Dermis microvascular lymphatic vessel endothelial cell (primary cell): ENCODE results near the gene MARK1. TPM values are rescaled to one million over a fixed set of nuclear protein-coding genes. Genes with fewer than 3 reads are reported as not detected.
"Not testable (repeated sequence)": the region's sequence is repeated elsewhere in the genome, so short reads cannot be mapped to it uniquely, and the experiment has no call there.

ENCODE experiments used
- DNase-seq, 2 donors: peaks; one replicate each; pipeline versions ENCODE4 v3.0.0 to v3.0.0-alpha.2; 2010; ENCODE audit warnings: low read depth in 2 of 2
- total RNA-seq: library from RNA; depleted of rRNA; stranded (reverse); fragments of >200 nt; gene quantifications from 2 replicates; pipeline ENCODE4 v1.2.1, GENCODE V29; 2014

Gene MARK1
- total RNA-seq, 1 donor from 2014 or later: 1.4 TPM

DNA sequence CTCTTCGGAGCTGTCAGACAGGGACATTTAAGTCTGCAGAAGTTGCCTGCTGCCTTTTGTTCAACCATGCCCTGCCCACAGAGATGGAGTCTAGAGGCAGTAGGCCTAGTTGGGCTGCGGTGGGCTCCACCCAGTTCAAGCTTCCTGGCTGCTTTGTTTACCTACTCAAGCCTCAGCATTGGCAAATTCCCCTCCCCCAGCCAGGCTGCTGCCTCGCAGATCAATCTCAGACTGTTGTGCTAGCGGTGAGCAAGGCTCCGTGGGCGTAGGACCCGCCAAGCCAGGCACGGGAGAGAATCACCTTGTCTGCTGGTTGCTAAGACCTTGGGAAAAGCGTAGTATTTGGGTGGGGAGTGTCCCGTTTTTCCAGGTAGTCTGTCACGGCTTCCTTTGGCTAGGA lies 83.2 kb downstream of the MARK1 start:
- DNase-seq: not testable (repeated sequence)

DNA sequence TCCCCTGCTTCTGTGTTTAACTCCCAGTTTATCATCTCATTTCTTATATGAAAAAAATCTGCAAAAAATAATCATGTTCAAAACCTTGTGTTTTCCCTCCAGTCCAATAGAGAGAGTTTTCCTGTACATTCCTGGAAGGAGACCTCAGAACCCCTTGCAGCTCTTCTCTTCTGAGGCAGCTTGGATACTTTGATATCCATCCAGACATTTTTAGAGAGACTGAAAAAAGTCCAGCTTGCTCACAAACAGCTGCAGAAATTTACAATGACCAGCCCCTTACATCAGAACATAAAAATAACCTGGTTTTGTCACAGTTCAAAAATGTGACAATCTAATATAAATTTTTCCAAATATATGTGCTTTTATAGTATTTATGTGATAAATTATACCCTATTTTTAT lies 88.9 kb downstream of the MARK1 start:
- no peak for DNase-seq

DNA sequence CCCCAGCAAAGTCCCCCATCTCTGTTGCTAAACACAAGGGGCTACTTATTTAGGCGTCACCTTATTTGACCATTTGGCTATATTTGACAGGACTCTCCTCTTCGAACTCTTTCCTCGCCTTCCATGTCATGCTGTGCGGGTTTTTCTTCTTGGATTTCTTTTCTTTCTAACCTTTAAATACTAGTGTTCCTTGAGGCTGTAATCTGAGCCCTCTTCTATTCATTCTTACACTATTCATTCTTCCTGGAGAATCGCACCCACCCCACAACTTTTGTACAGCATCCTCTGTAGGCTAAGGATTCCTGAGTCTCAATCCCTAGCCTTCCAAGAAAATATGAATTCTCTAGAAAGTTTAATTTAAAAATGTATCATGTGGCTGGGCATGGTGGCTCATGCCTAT lies 100.5 kb downstream of the MARK1 start:
- no peak for DNase-seq

DNA sequence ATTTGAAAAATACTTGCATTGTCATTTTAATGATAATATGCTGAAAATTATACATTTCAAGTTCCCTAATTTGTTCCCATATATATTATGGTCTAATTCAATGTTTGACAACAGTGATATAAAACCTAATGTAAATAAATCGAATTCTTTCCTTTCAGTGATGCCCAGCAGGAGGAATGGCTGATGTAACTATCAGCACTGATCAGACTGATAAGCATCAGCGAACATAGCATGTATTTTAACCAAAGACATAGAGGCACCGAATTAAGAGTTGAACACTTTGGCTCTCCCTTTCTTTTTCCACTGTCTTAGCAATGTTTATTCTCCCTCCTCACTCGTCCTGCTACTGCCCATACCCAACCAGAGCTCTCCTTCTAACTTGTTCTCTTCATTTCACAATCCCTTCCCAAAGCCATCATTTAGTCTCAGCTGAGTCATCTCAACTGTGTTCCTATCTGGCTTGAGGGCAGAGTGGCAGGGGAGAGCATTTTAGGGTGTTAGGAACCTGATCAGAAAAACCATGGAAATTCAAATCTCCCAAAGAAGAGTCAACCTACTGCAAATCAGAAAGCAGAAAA lies 103.4 kb downstream of the MARK1 start:
- no peak for DNase-seq

DNA sequence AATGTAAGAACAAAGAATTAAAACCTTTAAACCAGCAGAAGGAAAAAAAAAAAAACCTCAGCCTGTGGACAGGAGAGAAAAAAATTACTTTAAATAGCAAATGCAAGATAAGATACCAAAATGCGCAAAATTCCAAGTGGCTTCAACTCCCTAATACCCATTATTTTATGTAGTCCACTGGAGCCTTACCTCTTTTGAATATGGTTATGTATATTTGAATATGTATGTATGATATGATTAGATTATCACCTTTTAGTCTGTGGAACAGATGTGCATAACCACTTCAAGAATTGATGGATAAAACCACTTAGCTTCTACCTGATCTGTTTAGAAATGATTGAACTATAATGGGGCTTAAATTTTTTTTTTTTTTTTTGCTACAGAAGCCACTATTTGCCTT lies 109.8 kb downstream of the MARK1 start:
- DNase-seq: no peak

DNA sequence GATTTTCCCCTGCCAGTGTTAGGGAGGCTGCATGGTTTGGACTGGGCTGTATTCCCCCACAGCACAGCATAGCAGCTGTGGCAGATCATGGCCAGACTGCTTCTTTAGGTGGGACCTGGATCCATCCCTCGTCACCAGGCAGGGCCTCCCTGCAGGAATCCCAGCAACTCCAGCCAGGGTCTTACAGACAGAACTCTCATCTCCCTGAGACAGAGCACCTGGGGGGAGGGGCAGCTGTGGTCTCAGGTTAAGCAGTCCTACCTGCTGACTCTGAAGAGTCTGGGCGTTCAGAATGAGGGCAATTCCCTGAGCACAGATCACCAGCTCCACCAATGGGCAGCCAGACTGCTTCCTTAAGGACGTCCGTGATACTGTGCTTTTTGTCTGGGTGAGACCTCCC lies 114.3 kb downstream of the MARK1 start:
- DNase-seq: no peak

DNA sequence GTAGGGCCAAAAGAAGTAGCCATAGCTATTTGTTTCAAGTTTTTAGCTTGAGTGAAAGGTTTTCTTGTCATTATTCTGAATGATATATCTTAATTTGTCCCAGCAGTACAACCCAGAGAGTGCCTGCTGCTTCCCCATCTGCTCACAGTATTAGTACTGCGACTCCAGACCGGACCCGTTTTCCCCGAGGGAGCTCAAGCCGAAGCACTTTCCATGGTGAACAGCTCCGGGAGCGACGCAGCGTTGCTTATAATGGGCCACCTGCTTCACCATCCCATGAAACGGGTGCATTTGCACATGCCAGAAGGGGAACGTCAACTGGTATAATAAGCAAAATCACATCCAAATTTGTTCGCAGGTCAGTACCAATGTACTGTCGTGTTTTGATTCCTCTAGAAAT lies 125.1 kb downstream of the MARK1 start:
- no peak for DNase-seq

DNA sequence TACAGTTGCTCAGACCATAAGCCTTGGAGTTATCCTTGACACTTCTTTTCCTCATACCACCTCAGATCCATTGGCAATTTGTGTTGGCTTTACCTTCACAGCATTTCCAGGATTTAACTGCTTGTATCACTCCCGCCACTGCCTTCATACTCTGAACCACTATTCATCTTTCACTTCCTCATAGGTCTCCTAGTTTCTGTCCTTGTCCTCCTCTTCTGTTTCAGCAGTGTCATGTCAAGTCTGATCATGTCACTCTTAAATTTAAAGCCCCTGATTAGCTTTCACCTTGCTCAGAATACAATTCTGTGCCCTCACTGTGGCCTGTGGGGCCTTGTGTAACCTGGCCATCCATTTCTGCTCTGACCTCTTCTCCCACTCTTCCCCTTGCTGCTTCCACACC lies 127.6 kb downstream of the MARK1 start:
- no peak for DNase-seq

DNA sequence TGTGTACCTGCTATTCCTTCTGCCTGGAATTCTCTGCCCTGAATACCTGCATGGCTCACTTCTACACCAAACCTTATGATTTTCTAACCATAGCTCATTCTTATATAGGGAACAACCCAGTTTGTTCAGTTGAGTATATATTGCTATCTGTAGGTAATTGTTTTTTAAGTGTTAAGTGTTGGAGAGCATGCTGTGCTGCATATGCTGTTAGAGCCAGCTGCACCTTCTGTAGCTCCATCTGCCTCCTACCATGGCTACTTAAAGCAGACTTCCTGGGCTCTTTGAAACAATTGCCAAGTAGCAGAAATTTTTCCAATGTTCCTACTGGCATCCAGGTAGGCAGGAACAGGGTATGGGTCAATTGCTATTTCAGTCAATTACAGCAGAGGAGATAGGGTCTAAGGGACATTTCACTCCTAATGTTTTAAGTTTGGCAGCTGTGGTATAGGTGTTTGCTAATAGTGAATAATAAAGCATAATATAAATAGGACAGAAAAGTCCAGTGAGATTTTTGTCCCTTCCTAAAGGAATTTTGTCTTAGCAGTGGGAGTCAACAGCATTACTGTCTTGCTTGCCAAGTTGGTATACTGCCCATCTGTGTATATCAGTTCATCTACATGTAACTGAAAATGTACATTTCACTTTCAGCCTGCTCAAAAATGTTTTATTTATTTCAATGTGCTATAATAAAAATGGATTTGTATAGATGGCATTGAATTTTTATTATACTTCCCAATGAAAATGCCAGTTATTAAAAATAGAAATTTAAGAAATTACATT lies 128.2 kb downstream of the MARK1 start:
- DNase-seq: no peak

DNA sequence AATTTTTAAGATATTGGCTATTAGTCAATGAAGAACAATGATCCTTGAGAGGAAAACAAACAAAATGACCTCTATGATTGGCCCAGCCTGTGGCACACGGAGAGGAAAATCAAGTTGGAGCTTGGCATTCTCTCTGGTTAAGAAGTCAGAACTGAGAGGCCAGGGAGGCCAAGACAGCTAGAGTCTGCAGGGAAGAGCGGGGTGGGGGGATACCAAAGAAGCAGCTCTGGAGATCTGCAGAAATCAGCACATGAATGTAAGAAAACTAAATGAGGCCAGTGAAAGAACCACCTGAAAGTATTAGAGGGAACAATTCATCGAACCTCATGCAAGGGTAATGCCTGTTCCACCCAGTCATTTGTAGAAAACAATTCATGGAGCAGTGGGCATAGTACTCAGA lies 138.4 kb downstream of the MARK1 start:
- DNase-seq: no peak

DNA sequence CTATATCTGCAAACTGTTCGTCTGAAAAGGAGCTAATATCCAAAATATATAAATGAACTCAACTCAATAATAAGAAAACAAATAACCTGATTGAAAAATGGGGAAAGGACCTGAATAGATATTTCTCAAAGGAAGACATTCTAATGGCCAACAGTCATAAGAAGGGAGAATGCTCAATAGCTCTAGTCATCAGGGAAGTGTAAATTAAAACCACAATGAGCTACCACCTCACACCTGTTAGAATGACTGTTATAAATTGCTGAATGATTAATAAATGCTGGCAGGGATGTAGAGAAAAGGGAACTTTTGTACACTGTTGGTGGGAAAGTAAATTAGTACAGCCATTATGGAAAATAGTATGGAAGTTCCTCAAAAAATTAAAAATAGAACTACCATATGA lies 141.1 kb downstream of the MARK1 start:
- DNase-seq: no peak

DNA sequence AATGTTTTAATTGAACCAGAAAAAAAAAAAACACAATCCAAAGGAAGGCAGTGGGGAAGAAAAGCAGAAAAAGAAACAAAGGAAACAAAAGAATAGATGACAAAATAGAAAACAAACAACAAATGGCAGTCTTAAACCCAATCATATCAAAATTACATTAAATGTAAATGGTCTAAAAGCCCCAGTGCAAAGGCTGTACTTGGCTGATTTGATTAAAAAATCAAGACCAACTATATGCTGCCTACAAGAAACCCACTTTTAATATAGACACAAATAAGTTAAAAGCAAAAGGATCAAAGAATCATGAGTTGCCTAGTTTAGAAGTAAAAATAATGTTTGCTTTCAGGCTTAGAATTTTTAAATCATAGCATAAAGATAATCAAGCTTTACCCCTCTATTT lies 142.4 kb downstream of the MARK1 start:
- DNase-seq: no peak

DNA sequence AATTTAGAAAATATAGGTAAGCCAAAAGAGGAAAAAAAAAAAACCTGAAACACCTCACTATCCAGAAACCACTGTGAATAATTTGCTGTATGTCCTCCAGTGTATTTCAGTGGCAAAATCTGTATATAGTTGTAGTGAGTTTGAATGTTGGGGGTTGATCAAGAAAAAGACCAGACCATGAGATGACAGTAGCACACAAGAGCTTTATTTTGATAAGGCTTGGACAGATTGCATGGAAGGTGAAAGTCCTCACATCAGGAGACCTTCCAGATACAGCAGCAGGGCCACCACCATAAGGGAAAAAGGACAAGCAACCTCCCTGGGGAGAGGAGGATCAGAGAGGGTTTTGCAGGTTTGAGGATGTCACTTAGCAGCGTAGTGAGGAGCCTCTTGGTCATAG lies 146.0 kb downstream of the MARK1 start:
- no peak for DNase-seq

DNA sequence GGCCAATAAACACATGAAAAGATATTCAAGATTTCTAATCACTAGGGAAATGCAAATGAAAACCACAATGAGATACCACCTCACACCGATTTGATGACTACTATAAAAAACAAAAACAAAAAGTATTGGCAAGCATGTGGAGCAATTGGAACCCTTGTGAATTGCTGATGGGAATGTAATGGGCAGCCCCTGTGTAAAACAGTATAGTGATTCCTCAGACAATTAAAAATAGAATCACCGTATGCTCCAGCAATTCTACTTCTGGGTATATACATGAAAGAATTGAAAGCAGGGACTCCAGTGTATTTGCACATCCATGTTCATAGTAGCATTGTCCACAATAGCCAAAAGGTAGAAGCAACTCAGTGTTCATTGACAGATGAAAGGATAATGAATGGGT lies 149.3 kb downstream of the MARK1 start:
- DNase-seq: no peak

DNA sequence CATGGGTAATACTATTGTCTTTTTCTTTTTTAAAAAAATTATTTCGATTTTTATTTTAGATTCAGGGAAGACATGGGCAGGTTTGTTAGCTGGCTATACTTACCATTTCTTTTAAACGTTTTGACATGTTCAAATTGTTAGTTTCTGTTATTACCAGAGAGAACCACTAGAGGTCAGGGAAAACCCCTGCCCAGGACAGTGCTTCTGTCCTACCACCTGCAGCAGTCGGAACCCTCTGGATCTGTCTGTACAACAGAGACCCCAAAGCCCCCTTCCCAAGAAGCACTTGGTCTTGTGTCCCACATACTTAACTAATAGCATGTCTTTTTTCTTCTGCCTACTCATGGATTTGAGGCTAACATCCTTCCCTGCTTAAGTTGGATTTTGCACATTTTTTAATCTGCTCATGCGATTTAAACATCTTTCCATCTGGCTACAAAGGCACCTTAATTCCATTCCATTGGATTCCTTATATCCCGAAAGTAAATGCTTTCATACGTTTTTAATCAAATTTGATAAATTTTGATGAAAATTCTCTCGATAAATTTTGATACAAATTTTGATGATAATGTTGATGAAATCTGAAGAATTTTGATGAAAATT lies 152.2 kb downstream of the MARK1 start:
- DNase-seq: peak; percentile 54 to 67

DNA sequence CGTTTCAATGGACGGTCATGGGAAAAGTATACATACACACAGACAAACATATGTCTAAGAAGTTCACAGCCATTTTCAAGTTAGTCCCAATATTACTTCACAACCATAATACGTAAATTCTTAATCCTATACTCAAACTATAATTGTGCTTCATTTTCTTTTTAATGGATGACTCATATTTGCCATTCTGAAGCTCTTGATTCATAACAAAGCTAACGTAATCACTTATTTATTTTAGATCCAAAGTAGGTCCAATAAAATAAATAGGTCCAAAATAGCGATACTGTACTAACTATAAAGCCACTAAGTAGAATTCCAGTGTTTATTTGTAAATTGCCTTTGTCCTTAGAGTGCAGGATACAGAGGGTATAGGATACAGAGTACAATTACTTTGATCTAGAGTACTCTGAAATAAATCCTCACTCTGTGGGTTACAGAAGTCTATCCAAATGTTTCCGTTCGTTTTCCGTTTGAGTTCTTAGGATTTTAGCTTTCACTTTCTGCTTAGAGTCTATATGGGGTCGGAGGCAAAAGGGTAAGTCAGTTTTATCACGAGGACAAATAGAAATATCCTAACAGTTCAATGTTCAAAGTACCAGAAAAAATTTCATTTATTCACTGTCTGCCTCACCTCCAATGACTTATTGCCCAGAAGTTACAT lies 153.4 kb downstream of the MARK1 start:
- DNase-seq: peak in 1 of 2 donors; percentile 22

DNA sequence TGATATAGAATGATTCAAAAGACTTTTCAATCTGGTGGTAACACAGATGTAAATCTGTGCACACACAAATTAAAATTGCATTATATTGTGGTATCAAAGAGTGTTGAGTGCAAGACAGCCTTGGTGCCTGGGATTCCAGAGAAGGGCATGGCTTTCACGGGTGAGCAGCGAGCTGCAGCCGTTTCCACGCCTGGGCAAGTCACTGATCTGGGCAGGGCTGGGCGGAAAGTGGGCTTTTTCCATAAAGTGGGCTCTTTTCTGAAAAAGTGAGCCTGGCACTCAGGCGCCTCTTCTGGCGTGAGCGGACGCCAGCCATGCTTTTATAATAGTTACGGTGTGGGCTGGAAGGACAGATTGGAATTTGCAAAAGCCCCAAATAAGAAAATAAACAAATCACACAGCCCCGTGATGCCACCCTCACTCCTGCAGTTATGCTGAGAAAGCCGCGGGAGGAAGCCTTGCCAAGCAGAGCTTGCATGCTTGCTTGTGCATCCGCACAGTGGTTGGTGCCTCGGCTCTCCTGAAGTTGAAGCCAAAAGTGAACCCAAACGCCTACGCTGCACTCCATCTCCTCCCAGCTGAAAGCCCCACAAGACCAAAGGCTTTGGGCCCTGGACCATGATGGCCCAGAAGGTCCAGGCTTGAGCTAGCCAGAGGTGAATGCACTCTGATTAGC lies 155.1 kb downstream of the MARK1 start:
- DNase-seq: no peak

DNA sequence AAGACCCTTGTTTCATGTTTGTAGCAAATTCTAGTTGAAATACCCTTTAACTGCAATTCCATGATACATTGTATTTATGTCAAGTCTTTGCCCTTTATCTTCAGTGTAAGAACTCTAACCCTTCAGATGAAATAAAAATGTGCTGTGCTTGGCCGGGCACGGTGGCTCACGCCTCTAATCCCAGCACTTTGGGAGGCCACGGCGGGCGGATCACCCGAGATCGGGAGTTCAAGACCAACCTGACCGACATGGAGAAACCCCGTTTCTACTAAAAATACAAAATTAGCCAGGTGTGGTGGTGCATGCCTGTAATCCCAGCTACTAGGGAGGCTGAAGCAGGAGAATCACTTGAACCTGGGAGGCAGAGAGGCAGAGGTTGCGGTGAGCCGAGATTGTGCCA lies 155.8 kb downstream of the MARK1 start:
- not testable (repeated sequence) for DNase-seq

DNA sequence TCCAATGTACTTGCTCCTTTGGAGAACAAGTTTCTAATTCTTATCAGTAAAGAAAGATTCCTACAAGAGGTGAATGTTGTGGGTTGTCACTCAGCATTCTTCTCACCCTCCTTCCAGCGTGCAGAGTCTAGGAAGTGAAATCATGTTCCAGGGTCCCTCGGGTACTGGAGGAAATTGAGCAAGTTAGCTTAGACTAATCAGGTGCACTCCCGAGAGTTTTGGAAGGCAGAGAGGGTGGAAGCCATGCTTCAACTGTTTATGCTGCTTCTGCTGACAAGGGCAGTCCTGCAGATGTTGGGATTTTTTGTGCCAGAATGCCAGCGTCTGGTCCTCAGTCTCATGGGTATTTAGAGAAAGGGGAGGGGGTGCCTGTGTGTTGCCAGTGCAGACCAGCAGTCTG lies 157.0 kb downstream of the MARK1 start:
- DNase-seq: no peak

DNA sequence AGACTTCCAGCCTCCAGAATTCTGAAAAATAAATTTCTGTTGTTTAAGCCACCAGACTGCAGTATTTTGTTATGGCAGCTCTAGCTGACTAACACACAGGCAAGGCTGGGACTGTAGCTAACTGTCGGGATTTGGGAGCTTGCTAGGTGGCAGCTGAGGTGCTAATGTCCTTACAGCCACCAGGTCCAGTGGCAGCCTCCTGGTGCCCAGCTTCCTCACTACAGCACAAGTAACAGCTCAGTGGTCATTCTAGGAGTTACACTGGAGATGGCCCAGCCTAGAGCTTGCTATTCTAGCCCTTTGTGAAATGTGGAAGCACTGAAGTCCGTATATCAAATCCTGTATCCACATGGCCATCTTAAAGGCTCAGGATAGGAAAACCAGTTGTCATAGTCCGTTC lies 157.9 kb downstream of the MARK1 start:
- no peak for DNase-seq

DNA sequence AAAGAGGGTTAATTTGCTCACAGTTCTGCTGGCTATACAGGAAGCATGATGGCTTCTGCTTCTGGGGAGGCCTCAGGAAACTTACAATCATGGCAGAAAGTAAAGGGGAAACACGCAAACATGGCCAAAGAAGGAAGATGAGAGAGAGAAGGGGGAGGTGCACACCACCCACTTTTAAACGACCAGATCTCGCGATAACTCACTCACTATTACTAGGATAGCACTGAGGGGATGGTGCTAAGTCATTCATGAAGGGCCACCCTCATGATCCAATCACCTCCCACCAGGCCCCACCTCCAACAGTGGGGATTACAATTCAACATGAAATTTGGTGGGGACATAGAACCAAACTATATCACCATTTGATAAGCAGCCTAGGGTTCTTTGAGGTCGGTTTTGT lies 159.9 kb downstream of the MARK1 start:
- DNase-seq: no peak

DNA sequence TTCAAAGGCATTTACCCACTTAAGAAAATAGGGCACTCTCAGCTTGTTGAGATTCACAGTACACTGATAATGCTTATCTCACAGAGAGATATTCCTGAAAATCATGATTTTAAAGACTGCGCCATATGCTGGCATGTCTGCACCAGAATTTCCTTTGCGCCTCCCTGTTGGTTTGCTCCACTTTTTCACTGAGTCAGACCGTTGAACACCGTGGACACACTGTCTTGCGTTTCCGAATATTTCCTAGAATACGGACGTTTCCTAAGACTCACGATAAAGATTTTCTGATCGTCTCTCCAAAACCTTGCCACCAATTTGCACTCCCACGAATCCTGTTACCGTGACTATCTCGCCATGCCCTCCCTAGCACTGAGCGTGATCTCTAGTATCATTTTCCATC lies 161.7 kb downstream of the MARK1 start:
- no peak for DNase-seq
